ENCODE measurements around the gene UBE3C.

The UBE3C gene

DNA sequence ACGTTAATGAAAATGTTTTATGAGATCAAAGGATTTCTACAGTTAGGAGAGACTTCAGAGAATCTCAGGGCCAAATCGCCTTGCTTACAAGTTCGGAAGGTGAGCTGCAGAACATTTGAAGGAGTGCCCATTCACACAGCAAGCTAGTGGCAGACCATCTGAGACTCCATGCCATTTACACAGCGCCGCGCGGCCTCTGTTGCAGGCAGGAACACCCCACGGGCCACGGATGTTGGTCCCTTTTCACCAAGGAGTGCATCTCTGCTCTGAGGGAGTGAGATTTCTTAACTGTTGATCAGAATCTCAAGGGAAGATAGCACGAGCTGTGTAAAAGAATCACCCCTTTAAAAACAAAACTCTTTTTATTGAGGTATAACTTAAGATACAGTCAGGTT lies 1.8 kb downstream of the UBE3C start:
- DNase-seq (ENCODE audit: extremely low read depth, low read depth), result no peak
- peak overlapping the region; percentile 87 for H3K4me3 ChIP-seq (replicated peaks; ENCODE audit: low read depth, low read length)
- TF ChIP-seq, protein P1, sequence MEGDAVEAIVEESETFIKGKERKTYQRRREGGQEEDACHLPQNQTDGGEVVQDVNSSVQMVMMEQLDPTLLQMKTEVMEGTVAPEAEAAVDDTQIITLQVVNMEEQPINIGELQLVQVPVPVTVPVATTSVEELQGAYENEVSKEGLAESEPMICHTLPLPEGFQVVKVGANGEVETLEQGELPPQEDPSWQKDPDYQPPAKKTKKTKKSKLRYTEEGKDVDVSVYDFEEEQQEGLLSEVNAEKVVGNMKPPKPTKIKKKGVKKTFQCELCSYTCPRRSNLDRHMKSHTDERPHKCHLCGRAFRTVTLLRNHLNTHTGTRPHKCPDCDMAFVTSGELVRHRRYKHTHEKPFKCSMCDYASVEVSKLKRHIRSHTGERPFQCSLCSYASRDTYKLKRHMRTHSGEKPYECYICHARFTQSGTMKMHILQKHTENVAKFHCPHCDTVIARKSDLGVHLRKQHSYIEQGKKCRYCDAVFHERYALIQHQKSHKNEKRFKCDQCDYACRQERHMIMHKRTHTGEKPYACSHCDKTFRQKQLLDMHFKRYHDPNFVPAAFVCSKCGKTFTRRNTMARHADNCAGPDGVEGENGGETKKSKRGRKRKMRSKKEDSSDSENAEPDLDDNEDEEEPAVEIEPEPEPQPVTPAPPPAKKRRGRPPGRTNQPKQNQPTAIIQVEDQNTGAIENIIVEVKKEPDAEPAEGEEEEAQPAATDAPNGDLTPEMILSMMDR (IDR thresholded peaks at IDR 0.05; ENCODE audit: low read depth, low read length, missing control alignments), result no peak

DNA sequence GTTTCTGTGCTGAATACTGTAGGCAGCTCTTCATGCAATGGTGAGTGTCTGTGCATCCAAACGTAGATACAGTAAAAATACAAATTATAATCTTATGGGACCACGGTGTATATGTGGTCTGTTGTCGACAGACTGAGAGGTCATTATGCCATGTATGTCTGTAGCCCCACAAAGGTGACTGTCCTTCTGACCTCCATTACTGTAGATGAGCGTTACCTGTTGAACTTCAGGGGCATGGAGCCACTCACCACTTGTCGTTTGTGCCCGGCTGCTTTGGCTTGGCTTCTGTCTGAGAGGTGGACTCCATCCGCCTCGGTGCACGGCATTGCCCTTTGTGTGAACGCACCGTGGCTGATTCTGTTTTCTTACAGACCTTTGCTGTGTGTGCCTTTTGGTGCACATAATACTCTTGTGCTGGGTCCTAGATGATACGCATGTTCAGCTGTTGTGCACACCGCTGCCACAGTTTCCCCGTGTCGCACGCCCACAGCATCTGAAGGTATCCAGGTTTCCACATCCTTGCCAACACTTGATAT lies 2.9 kb downstream of the UBE3C start:
- no peak overlapping the region for H3K4me3 ChIP-seq (replicated peaks; ENCODE audit: low read depth, low read length)
- TF ChIP-seq, protein P1 (IDR thresholded peaks at IDR 0.05; ENCODE audit: low read depth, low read length, missing control alignments), result no peak
- DNase-seq (ENCODE audit: extremely low read depth, low read depth), result no peak

DNA sequence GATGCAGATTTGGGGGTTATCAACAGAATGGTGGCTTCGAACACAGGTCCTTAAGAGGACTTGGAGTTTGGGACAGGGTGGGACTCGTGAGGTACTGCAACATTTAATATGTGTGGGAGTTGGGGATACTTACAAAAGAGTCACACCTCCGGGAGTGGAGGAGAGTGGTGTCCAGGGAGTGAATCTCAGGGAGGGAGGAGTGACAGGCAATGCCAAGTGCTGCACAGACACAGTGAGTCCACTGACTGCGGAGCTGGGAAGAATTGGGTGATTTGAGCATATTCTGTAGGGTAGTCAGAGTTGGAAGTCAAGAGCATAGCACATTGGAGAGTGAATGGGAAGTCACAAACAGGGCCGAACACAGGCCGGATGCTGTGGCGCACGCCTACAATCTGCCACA lies 5.1 kb downstream of the UBE3C start:
- no peak overlapping the region for H3K4me3 ChIP-seq (replicated peaks; ENCODE audit: low read depth, low read length)
- DNase-seq (ENCODE audit: extremely low read depth, low read depth), result no peak
- TF ChIP-seq, protein P1 (IDR thresholded peaks at IDR 0.05; ENCODE audit: low read depth, low read length, missing control alignments), result no peak

DNA sequence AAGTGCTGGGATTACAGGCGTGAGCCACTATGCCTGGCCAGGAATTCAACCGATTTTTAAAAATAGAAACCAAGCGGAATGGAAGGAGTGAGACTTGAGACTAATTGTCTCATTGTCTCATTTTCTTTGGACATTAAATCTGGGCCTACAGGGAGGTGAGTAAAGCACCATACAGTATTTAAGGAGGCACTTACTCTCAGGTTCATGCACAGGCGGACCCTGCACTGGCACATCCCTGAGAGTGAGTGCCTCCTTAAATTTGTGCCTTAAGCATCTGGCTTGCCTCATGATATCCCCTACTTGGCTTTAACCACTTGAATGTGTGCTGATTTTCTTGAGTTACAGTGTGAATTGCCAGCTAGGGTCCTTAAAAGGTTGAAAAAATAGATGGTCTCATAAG lies 10.6 kb downstream of the UBE3C start:
- no peak overlapping the region for H3K4me3 ChIP-seq (replicated peaks; ENCODE audit: low read depth, low read length)
- TF ChIP-seq, protein P1 (IDR thresholded peaks at IDR 0.05; ENCODE audit: low read depth, low read length, missing control alignments), result no peak
- no peak for DNase-seq (ENCODE audit: extremely low read depth, low read depth)

DNA sequence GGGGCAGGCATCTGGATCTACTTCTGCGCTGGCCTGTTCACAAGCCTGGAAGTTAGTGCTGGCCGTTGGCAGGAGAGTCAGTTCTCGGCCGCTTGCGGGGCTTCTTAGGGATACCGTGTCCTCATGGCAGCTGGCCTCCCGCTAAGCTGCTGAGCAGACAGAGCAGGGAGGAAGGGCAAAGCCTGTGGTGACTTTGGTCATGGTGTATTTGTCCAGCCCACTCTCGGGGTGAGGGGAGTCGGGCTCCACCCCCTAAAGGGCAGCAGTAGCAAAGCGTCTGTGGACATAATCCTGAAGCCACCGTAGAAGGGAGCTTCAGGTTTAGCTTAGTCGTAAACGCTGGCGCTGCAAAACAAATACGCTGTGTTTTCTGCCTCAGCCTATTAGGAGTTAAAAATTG lies 12.2 kb downstream of the UBE3C start:
- TF ChIP-seq, protein P1 (IDR thresholded peaks at IDR 0.05; ENCODE audit: low read depth, low read length, missing control alignments), result no peak
- DNase-seq (ENCODE audit: extremely low read depth, low read depth), result no peak
- H3K4me3 ChIP-seq (replicated peaks; ENCODE audit: low read depth, low read length), result no peak overlapping the region

GRCh38 chr7:157151626-157152339 lies 13.1 kb downstream of the UBE3C start:
- TF ChIP-seq, protein P1 (IDR thresholded peaks at IDR 0.05; ENCODE audit: low read depth, low read length, missing control alignments), result no peak

More at GRCh38 chr7:157151626-157152339, 13.1 kb downstream of the UBE3C start:
- no peak for DNase-seq (ENCODE audit: extremely low read depth, low read depth)
- no peak overlapping the region for H3K4me3 ChIP-seq (replicated peaks; ENCODE audit: low read depth, low read length)
